ENCODE data around the gene LMF1. TPM values are rescaled to one million over a fixed set of nuclear protein-coding genes. Genes with fewer than 3 reads are reported as not detected.

Gene LMF1
- polyA plus RNA-seq, 1 donor (not counting 4 experiments of a cell fraction or from before 2014, with no cell fraction given), result 3.1 TPM

- no peaks in the 10 kb centered on the region for H4K20me1 ChIP-seq (ENCODE audit: control insufficient read depth, extremely low read depth, insufficient read depth, low read length)
- no peak overlapping the region for H3K9ac ChIP-seq (ENCODE audit: control insufficient read depth, extremely low read depth, insufficient read depth, low read length)
- no peak overlapping the region for H2AFZ ChIP-seq (ENCODE audit: control insufficient read depth, low read length)
- H3K36me3 ChIP-seq (ENCODE audit: control insufficient read depth in 2 of 2, extremely low read depth in 1 of 2, insufficient read depth in 2 of 2, low read length in 2 of 2), result no peaks in the 10 kb centered on the region
- no peak for FAIRE-seq
- peaks cover 12% of the 10 kb centered on the region for H3K9me3 ChIP-seq (ENCODE audit: control insufficient read depth, low read depth, low read length)
- no peak overlapping the region for H3K4me3 ChIP-seq (ENCODE audit: control insufficient read depth in 2 of 3, extremely low read depth in 1 of 3, insufficient read depth in 2 of 3, low read depth in 1 of 3, low read length in 3 of 3)
- H3K27me3 ChIP-seq (ENCODE audit: control insufficient read depth, extremely low read depth, insufficient read depth, low read length), result no peaks in the 10 kb centered on the region
- TF ChIP-seq CTCF (optimal IDR thresholded peaks at IDR 0.05 in 1 of 3, IDR thresholded peaks at IDR 0.05 in 1 of 3, conservative IDR thresholded peaks at IDR 0.05 in 1 of 3; ENCODE audit: extremely low read depth in 1 of 3, insufficient read depth in 2 of 3, low read length in 3 of 3) (no peak), EZH2 (IDR thresholded peaks at IDR 0.05; ENCODE audit: low read length) (no peak)
- no peak overlapping the region for H3K27ac ChIP-seq (ENCODE audit: control insufficient read depth, insufficient read depth, low read length)
- no peaks in the 10 kb centered on the region for H3K4me1 ChIP-seq (ENCODE audit: control insufficient read depth, extremely low read depth, insufficient read depth, low read length)
- no peaks in the 10 kb centered on the region for H3K79me2 ChIP-seq (ENCODE audit: control insufficient read depth, insufficient read depth, low read length)
- no peak for DNase-seq (ENCODE audit: low read depth, low spot score)
- no peaks in the 10 kb centered on the region for H3K9me1 ChIP-seq (ENCODE audit: control insufficient read depth, extremely low read depth, insufficient read depth, low read length)
- dilution Hi-C loops (cut with MboI; ENCODE audit: extremely low pct_ligation_motif_present, low sequenced_read_pairs), result no loop called here
- no peak overlapping the region for H3K4me2 ChIP-seq (ENCODE audit: control insufficient read depth, extremely low read depth, insufficient read depth, low read depth, low read length)
Observed at GRCh38 chr16:918068-918467, 52.7 kb downstream of the LMF1 start.

- Histone ChIP-seq H3K9ac (ENCODE audit: control insufficient read depth, extremely low read depth, insufficient read depth, low read length) (no peak overlapping the region), H2AFZ (ENCODE audit: control insufficient read depth, low read length) (no peak overlapping the region), H3K4me1 (ENCODE audit: control insufficient read depth, extremely low read depth, insufficient read depth, low read length) (no peaks in the 10 kb centered on the region), H3K4me2 (ENCODE audit: control insufficient read depth, extremely low read depth, insufficient read depth, low read depth, low read length) (no peak overlapping the region), H3K27ac (ENCODE audit: control insufficient read depth, insufficient read depth, low read length) (no peak overlapping the region), H3K4me3 (ENCODE audit: control insufficient read depth in 2 of 3, extremely low read depth in 1 of 3, insufficient read depth in 2 of 3, low read depth in 1 of 3, low read length in 3 of 3) (no peak overlapping the region), H3K27me3 (ENCODE audit: control insufficient read depth, extremely low read depth, insufficient read depth, low read length) (no peaks in the 10 kb centered on the region), H3K36me3 (ENCODE audit: control insufficient read depth in 2 of 2, extremely low read depth in 1 of 2, insufficient read depth in 2 of 2, low read length in 2 of 2) (no peaks in the 10 kb centered on the region), H3K9me1 (ENCODE audit: control insufficient read depth, extremely low read depth, insufficient read depth, low read length) (no peaks in the 10 kb centered on the region), H3K79me2 (ENCODE audit: control insufficient read depth, insufficient read depth, low read length) (no peaks in the 10 kb centered on the region), H3K9me3 (ENCODE audit: control insufficient read depth, low read depth, low read length) (peaks cover 12% of the 10 kb centered on the region), H4K20me1 (ENCODE audit: control insufficient read depth, extremely low read depth, insufficient read depth, low read length) (no peaks in the 10 kb centered on the region)
- TF ChIP-seq CTCF (optimal IDR thresholded peaks at IDR 0.05 in 1 of 3, IDR thresholded peaks at IDR 0.05 in 1 of 3, conservative IDR thresholded peaks at IDR 0.05 in 1 of 3; ENCODE audit: extremely low read depth in 1 of 3, insufficient read depth in 2 of 3, low read length in 3 of 3) (no peak), EZH2 (IDR thresholded peaks at IDR 0.05; ENCODE audit: low read length) (no peak)
- FAIRE-seq (no peak), DNase-seq (ENCODE audit: low read depth, low spot score) (no peak)
- dilution Hi-C loops (cut with MboI; ENCODE audit: extremely low pct_ligation_motif_present, low sequenced_read_pairs), result no loop called here
Observed at GRCh38 chr16:917591-918061, 53.2 kb downstream of the LMF1 start.

Data from keratinocyte (primary cell).